Measurements from ENCODE around the gene MTA2. TPM values are rescaled to one million over a fixed set of nuclear protein-coding genes. Genes with fewer than 3 reads are reported as not detected.

Gene MTA2
- total RNA-seq, 1 donor from 2014 or later: 172 TPM

DNA sequence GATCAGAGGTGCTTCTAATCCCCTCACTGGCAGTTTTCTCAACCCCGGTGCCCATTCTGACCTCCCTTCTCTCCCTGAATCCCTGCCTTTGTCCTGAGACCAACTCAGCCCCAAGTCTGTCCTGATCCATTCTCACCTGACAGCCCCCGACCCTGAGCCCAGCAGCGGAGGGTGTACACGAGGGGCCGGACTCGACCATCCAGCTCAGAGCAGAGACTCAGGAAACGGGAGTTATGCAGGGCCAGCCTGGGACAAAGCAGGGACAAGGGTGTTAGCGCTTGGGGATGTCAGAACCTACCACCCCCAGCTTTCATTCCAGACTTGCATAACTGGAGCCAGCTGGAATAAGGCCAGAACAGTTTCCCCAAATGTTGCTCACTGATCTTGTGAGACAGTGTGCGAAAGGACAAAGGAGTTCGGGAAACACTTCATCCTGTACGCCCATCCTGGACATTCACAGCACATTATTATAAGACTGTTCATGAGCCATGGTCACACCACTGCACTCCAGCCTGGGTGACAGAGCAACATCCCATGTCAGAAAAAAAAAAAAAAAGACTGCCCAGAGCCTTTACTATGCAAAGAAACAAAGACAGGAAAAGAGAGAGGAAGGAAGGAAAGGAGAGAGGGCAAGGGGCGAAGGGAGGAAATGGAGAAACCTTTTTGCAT, 24.5 kb downstream of the MTA2 start:
- Mint-ChIP-seq H3K4me1 (ENCODE audit: low read depth, unreplicated experiment) (peaks cover 11% of the 10 kb centered on the region), H3K36me3 (ENCODE audit: unreplicated experiment) (peaks cover 1% of the 10 kb centered on the region), H3K27me3 (ENCODE audit: unreplicated experiment) (peaks cover 6% of the 10 kb centered on the region), H3K9me3 (ENCODE audit: unreplicated experiment) (peaks cover 7% of the 10 kb centered on the region), H3K27ac (ENCODE audit: unreplicated experiment) (no peak overlapping the region), H3K4me3 (ENCODE audit: unreplicated experiment) (no peak overlapping the region)
- TF ChIP-seq, protein P1, sequence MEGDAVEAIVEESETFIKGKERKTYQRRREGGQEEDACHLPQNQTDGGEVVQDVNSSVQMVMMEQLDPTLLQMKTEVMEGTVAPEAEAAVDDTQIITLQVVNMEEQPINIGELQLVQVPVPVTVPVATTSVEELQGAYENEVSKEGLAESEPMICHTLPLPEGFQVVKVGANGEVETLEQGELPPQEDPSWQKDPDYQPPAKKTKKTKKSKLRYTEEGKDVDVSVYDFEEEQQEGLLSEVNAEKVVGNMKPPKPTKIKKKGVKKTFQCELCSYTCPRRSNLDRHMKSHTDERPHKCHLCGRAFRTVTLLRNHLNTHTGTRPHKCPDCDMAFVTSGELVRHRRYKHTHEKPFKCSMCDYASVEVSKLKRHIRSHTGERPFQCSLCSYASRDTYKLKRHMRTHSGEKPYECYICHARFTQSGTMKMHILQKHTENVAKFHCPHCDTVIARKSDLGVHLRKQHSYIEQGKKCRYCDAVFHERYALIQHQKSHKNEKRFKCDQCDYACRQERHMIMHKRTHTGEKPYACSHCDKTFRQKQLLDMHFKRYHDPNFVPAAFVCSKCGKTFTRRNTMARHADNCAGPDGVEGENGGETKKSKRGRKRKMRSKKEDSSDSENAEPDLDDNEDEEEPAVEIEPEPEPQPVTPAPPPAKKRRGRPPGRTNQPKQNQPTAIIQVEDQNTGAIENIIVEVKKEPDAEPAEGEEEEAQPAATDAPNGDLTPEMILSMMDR (IDR thresholded peaks at IDR 0.05; ENCODE audit: partially characterized antibody, unreplicated experiment): no peak
- DNase-seq: no peak

DNA sequence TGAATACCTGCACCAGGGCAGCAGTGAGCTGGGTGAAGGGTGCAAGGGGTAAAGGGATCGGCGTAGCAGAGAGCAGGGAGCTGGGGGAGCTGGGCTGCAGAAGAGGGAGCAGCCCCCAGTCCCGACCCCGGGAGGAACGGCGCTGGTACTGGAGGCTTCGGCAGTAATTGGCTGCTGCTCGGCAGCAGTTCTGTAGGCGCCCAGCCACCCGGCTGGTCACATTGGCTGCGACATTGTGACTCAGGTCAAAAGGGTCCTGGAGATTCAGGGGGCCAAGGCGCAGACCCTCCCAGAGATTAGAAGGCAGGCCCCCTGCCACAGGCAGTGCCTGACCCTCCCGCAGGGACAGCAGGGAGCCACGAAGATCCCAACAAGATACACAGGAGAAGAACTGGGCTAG, 25.8 kb downstream of the MTA2 start:
- peaks cover 3% of the 10 kb centered on the region for H3K36me3 Mint-ChIP-seq (ENCODE audit: unreplicated experiment)
- H3K4me3 Mint-ChIP-seq (ENCODE audit: unreplicated experiment): peak overlapping the region; percentile 53
- no peak for DNase-seq
- H3K9me3 Mint-ChIP-seq (ENCODE audit: unreplicated experiment): peaks cover 5% of the 10 kb centered on the region
- TF ChIP-seq, protein P1 (IDR thresholded peaks at IDR 0.05; ENCODE audit: partially characterized antibody, unreplicated experiment): no peak
- H3K4me1 Mint-ChIP-seq (ENCODE audit: low read depth, unreplicated experiment): peaks cover 16% of the 10 kb centered on the region
- H3K27me3 Mint-ChIP-seq (ENCODE audit: unreplicated experiment): peaks cover 8% of the 10 kb centered on the region
- peak overlapping the region; percentile 35 for H3K27ac Mint-ChIP-seq (ENCODE audit: unreplicated experiment)

DNA sequence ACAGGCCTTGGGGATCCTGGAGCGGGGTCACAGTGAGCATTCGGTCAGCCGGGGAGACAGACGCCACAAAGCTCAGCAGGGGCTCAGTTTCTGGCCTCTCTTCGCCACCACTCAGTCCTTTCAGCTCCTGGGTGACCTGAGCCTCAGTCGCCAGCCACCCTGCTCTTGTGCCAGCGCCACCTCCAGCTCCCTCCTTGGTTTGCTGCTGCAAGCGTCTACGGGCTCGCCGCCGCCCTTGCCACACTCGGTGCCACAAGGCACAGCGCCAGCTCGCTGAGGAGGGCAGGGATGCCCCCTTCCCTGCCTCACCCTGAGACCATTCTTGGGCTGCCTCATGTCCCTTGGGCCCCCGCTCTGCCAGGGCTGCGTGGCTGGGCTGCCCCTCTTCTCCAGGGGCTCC, 26.5 kb downstream of the MTA2 start:
- H3K9me3 Mint-ChIP-seq (ENCODE audit: unreplicated experiment): peaks cover 5% of the 10 kb centered on the region
- H3K4me1 Mint-ChIP-seq (ENCODE audit: low read depth, unreplicated experiment): peaks cover 16% of the 10 kb centered on the region
- peaks cover 3% of the 10 kb centered on the region for H3K36me3 Mint-ChIP-seq (ENCODE audit: unreplicated experiment)
- no peak for DNase-seq
- peak overlapping the region; percentile 99 for H3K4me3 Mint-ChIP-seq (ENCODE audit: unreplicated experiment)
- peak overlapping the region; percentile 91 for H3K27ac Mint-ChIP-seq (ENCODE audit: unreplicated experiment)
- peaks cover 8% of the 10 kb centered on the region for H3K27me3 Mint-ChIP-seq (ENCODE audit: unreplicated experiment)
- TF ChIP-seq, protein P1 (IDR thresholded peaks at IDR 0.05; ENCODE audit: partially characterized antibody, unreplicated experiment): no peak

DNA sequence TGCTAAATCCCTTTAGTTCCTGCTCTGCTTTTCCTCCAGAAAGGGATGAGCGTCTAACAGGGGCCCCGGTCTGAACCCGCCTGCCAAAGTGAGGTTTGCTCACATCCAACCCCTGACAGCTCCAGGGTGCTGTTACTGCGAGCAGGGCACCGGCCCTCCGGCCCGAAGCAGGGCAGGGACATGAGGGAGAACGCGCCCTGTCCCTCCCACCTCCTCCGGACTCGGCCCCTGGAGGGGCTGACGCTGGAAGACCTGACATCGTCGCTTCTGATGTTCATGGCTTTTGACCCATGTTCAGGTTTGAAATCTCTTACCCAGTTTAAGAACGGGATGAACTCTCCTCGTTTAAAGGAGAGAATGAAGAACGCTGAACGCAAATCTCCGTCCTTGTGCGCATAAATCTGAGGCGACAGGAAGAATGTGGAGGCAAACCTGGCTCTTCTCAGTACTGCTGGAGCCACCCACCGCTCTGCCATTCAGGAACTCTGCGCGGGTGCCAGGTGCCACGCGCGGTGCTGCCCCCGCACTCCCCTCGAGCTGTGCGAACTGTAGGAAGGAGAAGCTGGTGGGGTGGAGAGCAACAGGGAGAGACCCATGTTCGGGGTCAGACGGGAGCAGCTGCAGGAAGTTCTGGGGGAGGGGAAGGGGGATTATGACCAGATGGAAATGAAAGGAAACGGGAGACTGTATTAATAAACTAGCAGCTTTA, 27.1 kb downstream of the MTA2 start:
- peak overlapping the region; percentile 94 for H3K27ac Mint-ChIP-seq (ENCODE audit: unreplicated experiment)
- TF ChIP-seq, protein P1 (IDR thresholded peaks at IDR 0.05; ENCODE audit: partially characterized antibody, unreplicated experiment): no peak
- H3K4me1 Mint-ChIP-seq (ENCODE audit: low read depth, unreplicated experiment): peaks cover 16% of the 10 kb centered on the region
- peaks cover 8% of the 10 kb centered on the region for H3K27me3 Mint-ChIP-seq (ENCODE audit: unreplicated experiment)
- peaks cover 5% of the 10 kb centered on the region for H3K9me3 Mint-ChIP-seq (ENCODE audit: unreplicated experiment)
- peak overlapping the region; percentile 99 for H3K4me3 Mint-ChIP-seq (ENCODE audit: unreplicated experiment)
- H3K36me3 Mint-ChIP-seq (ENCODE audit: unreplicated experiment): peaks cover 3% of the 10 kb centered on the region
- no peak for DNase-seq

Measured in glutamatergic neuron (in vitro differentiated cells).